Kasumi-1 (cell line): Measurements from ENCODE around the gene MYCBPAP.
A peak's percentile ranks its signal among the peaks of the same experiment; 100 is the strongest.

Experiments used
- DNase-seq, 2 experiments: peaks; one replicate each; lab custom pipeline; 2025; lab: John Stamatoyannopoulos, UW

Gene MYCBPAP, protein sequence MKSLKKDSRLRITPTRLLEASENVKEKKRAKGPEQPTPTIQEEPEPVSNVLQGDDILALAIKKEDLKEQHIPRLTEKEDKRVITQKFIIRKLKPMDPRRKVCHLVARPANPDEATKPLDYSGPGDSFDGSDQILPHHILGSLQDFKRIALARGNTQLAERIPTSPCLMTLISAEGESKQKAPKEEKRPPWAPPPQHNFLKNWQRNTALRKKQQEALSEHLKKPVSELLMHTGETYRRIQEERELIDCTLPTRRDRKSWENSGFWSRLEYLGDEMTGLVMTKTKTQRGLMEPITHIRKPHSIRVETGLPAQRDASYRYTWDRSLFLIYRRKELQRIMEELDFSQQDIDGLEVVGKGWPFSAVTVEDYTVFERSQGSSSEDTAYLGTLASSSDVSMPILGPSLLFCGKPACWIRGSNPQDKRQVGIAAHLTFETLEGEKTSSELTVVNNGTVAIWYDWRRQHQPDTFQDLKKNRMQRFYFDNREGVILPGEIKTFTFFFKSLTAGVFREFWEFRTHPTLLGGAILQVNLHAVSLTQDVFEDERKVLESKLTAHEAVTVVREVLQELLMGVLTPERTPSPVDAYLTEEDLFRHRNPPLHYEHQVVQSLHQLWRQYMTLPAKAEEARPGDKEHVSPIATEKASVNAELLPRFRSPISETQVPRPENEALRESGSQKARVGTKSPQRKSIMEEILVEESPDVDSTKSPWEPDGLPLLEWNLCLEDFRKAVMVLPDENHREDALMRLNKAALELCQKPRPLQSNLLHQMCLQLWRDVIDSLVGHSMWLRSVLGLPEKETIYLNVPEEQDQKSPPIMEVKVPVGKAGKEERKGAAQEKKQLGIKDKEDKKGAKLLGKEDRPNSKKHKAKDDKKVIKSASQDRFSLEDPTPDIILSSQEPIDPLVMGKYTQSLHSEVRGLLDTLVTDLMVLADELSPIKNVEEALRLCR

DNA sequence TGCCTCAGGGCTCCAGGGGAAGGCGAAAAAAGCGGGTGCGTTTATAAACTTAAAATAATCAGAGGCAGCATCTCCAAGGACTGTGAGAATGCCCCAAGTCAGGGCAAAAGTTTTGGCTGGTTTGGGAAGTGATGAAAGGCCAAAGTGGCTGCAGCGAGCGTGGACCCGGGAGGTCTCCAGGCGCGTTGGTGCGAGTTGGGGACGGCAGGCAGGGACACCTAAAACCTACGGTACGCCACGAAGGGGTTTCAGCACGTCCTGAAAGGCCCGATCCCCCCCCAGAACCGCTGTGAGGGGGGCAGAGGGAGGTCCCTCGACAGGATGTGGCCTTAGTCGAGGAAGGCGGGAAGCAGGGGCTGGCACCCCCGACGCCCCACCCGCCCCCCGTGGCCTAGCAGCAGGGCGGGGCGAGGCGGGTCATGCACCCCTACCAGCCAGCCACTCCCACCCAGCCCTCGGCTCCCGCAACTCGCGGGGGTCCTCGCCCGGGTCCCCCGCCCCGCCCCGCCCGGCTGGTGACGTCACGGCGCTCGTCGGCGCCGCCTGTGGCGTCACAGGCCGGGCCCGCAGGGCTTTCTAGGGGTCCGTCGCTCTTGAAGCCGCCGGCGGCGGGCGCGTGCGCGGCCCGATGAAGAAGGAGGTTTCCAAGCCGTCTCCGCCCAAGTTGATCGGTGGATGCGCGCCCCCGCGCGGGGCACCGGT, at the start of gene MYCBPAP:
MYCBPAP (plus strand) TSS at position 569 of the 702 bp plus-strand sequence. CDS start 236 bp downstream, outside the sequence.
- peak; percentile 44 to 47 for DNase-seq

- no peak for DNase-seq
Measured at GRCh38 chr17:50458701-50459676, 49.2 kb upstream of the MYCBPAP start.

DNA sequence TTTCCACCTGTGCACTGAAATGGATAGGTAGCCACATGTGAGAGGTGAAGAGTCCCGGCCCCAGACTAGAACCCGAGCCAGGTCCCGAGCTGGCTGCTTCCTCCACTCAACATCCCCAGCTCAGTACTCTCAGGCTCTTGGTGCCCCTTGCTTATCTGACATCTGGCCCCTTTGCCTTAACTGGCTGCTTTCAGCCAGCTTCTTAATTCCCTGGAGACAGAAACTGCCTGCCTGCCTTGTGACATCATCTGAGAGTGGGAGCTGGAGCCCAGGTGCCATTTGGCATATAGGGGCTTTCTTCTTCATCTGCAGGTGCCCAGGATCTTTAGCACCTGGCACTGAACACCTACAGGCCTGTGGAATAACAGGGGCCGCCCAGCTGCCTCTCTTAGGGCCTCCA, 48.5 kb upstream of the MYCBPAP start:
- DNase-seq, result no peak

DNA sequence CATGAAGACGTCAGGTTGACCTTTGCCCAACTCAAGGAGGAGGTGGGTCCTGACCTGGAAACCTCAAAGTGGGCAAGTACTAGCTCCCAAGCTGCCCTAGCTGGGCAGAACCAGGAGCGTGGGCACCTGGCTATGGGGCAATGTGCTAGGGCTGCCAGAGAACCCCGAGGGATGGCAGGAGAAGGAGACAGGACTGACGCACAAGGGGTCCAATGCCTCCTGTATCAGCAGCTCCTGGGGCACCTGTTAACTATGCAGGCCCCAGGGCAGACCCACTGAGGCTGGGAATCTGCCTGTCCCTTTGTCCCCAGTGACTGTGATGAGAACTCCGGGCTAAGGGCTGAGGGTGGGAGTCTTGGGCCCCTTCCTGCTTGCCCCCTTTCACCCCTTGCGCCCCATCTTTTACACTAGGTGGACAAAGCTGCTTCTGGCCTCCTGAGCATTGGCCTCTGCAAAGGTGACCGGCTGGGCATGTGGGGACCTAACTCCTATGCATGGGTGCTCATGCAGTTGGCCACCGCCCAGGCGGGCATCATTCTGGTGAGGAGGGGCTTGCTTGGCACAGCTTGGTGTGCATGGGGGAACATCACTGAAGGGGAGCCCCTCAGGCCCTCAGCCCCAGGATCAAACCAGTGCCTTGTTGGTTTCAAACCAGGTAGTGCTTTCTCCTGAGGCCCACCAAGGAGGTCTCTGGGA, 47.3 kb upstream of the MYCBPAP start:
- DNase-seq, result no peak

DNA sequence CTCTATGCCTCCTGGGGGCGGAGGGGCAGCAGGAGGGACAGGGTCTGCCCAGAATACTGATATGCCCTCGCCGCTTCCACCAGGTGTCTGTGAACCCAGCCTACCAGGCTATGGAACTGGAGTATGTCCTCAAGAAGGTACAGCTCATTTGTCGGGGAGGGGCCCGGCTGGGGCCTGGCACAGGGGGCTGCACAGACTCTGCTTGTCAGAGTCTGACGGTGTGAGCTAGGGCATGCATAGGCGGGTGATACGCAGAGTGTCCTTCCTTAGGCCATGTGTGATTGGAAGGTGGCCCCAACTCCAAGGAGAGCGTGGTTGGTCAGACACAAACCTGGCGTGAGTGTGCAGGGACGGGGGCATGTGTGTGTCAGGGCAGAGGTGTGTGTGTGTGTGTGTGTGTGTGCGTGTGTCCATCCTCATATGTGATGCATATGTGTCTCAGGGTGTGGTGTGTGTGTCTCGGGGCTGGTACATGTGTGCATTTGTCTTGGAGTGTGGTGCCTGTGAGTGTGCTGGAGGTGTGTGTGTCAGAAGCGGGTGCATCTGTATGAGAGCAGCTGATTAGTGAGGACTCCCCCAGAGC, 46.6 kb upstream of the MYCBPAP start:
- no peak for DNase-seq

GRCh38 chr17:50462446-50462845, 45.8 kb upstream of the MYCBPAP start:
- DNase-seq, result no peak

DNA sequence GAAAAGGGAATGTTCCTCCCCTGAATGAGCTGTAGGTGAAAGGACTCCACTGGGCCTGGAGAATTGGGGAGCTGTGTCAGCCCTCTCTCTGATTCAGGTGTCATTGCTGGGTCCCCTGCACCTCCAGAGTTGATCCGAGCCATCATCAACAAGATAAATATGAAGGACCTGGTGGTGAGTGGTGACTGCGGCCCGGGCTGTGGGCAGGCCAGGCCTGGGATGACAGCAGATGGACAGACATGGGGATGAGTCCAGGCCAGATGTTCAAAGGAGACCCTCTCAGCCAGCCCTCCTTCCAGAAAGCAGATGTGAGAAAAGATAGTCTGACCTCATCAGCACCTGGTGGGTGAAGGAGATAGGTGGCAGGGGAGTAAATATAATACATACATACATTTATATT, 44.1 kb upstream of the MYCBPAP start:
- no peak for DNase-seq

DNA sequence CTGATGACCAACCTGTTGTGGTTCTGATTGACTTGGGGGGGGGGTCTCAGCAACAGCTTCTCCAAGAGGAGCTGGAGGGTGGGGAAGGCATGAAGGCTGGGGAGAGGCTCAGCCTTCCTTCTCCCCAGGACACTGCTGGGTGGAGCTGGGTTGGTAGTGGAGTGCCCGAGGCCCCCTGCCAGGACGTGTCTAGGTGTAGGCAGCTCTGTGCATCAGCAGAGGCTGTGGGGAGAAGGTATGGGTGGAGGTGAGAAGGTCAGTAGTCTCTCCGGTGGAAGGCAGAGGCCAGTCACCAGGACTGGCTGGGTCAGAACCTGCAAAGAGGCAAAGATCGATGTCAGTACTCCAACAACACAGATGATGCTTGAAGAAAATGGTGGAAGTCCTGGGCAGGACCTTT, 43.5 kb upstream of the MYCBPAP start:
- no peak for DNase-seq

DNA sequence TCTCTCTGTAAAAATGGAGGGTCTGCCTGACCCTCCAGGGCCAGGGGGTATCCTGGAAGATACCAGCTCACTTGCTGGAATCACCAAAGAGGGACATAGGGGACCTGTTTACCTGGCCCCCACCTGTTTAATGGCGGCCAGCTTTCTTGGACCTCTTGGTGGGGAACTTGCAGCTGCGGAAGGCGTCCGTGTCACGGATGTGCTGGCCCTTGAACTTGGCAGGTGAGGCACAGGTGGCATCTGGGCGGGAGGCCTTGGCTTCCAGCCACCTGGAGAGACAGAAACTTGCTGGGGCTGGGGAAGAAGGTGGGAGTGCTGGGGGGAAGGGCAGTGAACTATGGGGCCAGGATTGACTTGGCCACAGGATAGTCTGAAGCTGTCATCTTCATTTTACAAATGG, 43.1 kb upstream of the MYCBPAP start:
- DNase-seq, result no peak

DNA sequence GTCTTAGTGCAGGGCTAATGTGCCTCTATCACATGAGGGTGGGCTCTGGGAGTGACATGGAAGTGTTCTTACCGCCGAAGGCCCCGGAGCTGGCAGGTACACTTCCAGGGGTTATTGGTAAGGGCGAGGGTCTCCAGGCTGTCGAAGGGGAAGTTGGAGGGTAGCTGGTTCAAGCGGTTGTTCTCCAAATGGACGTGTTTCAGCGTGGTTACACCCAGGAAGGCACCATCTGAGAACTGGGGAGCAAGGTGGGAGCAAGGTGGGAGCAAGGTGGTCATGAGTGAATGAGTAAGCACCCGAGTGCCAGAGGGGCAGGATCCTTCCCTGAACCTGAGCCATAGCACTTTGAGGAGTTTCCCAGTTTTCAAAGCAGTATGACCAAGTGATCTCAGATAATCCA, 42.6 kb upstream of the MYCBPAP start:
- no peak for DNase-seq

- no peak for DNase-seq
Measured at GRCh38 chr17:50466371-50467113, 41.7 kb upstream of the MYCBPAP start.

GRCh38 chr17:50467114-50467854, 41.0 kb upstream of the MYCBPAP start:
- no peak for DNase-seq

- no peak for DNase-seq
Measured at GRCh38 chr17:50467855-50468303, 40.4 kb upstream of the MYCBPAP start.

- no peak for DNase-seq
Measured at GRCh38 chr17:50468304-50469207, 39.7 kb upstream of the MYCBPAP start, which contains the start of gene CHAD. Gene CHAD (minus strand): TSS chr17:50468880. CDS start chr17:50468813, 67 bp downstream.

DNA sequence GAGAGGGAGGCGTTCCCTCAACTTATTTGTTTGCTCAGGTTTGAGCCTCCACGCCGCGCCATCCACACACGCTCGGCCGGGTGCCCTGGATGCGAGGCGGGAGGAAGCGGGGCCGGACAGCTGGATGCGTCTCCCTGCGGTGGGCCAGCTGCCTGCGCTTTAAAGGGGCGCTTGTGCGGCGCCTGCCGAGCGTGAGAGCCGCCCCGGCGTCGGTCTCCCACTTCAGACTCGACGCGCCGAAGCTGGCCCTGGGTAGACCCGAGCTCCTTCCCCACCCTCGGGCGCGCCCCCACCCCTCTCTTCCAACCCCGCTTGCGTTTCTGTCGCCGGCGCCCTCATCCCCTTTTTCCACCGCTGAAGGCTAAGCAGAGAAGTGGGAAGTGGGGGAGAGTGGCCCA, 39.0 kb upstream of the MYCBPAP start:
- no peak for DNase-seq

GRCh38 chr17:50469671-50470305, 38.5 kb upstream of the MYCBPAP start:
- no peak for DNase-seq

DNA sequence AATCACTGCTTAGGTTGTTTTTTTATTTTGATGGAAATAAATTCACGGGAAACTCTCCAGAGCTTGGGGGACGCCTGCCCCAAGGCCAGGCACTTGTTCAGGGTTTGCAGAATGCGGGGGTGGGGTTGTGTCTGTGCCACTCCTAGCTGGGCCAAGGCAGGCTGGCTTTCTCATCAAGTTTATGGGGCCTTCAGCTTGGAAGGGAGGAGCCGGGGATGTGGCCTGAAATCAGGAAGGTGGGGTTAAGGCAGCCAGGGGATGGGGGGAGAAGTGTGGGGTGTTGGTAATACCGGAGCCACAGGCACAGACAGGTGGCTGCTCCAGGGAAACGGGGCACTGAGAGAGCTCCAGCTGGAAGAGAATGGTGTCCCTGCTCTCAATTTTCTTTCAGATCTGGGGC, 37.8 kb upstream of the MYCBPAP start:
- no peak for DNase-seq
